ENCODE data around the gene MAP4K2. TPM values are rescaled to one million over a fixed set of nuclear protein-coding genes. Genes with fewer than 3 reads are reported as not detected.

Gene MAP4K2
- total and polyA plus RNA-seq, 7 experiments from 2014 or later = 40.7 to 130 (median 76.1) TPM

GRCh38 chr11:64805481-64805880, 2.5 kb upstream of the MAP4K2 start:
- peaks cover 0 to 49% (median 5%) of the 10 kb centered on the region in 3 experiments for H3K36me3 ChIP-seq (ENCODE audit: control insufficient read depth in 2 of 3, insufficient read depth in 3 of 3, low read length in 3 of 3)
- peak overlapping the region in 2 of 9 donors; percentile 12 to 36 for H3K27ac Mint-ChIP-seq
- H3K4me3 Mint-ChIP-seq = peak overlapping the region in 3 of 10 donors; percentile 7 to 25 (median 12)
- no peaks in the 10 kb centered on the region for H3K9me3 ChIP-seq (ENCODE audit: control insufficient read depth in 2 of 3, low read length in 3 of 3)
- no peaks in the 10 kb centered on the region for H3K9me3 Mint-ChIP-seq
- no peaks in the 10 kb centered on the region for H3K27me3 ChIP-seq (ENCODE audit: control insufficient read depth in 2 of 2, insufficient read depth in 2 of 2, low read length in 2 of 2)
- peaks cover 4 to 17% (median 6%) of the 10 kb centered on the region in 5 donors for H3K36me3 Mint-ChIP-seq
- CTCF ChIA-PET = interaction anchor here (1.5 kb wide), 1 partner anchor 12 kb away, joined by 4 read pairs; no protein-coding TSS in a partner anchor
- H3K27me3 Mint-ChIP-seq = no peaks in the 10 kb centered on the region
- H3K4me1 Mint-ChIP-seq = peaks cover 34 to 48% (median 36%) of the 10 kb centered on the region in 7 donors
- ATAC-seq (no peak), DNase-seq (no peak)
- H3K27ac ChIP-seq (ENCODE audit: low read depth, low read length) = no peak overlapping the region
- H3K4me1 ChIP-seq (ENCODE audit: control insufficient read depth in 2 of 2, insufficient read depth in 2 of 2, low read length in 2 of 2) = peaks cover 16 to 31% of the 10 kb centered on the region in 2 donors
- POLR2A ChIA-PET = interaction anchor here (0.6 to 12.0 kb wide), 2 partner anchors 19 to 29 kb away, joined by 3 to 125 read pairs; partner anchors contain the start of gene SF1
- H3K4me3 ChIP-seq (ENCODE audit: low read length) = no peak overlapping the region
- intact Hi-C loops (cut with micrococcal nuclease) = no loop called here

- Mint-ChIP-seq H3K27me3 (no peaks in the 10 kb centered on the region), H3K9me3 (no peaks in the 10 kb centered on the region), H3K27ac (peak overlapping the region in 7 of 9 donors; percentile 82 to 97 (median 95)), H3K4me1 (peaks cover 27 to 44% (median 34%) of the 10 kb centered on the region in 7 donors), H3K36me3 (peaks cover 5 to 18% (median 6%) of the 10 kb centered on the region in 5 donors), H3K4me3 (peak overlapping the region; percentile 85 to 92 (median 88))
- DNase-seq = no peak
- peak overlapping the region; percentile 98 for H3K27ac ChIP-seq (ENCODE audit: low read depth, low read length)
- H3K9me3 ChIP-seq (ENCODE audit: control insufficient read depth in 2 of 3, low read length in 3 of 3) = no peaks in the 10 kb centered on the region
- no peaks in the 10 kb centered on the region for H3K27me3 ChIP-seq (ENCODE audit: control insufficient read depth in 2 of 2, insufficient read depth in 2 of 2, low read length in 2 of 2)
- no peak for ATAC-seq
- ChIA-PET POLR2A (interaction anchor here (0.6 to 12.0 kb wide), 9 partner anchors 16 to 565 kb away, joined by 3 to 125 read pairs (median 4); partner anchors contain the start of genes RASGRP2 and SF1), CTCF (interaction anchor here (1.5 kb wide), 1 partner anchor 11 kb away, joined by 4 read pairs; no protein-coding TSS in a partner anchor)
- intact Hi-C loops (cut with micrococcal nuclease) = loop anchor here in 1 of 2 donors (5.0 kb wide), 1 partner anchor 73 kb away; the partner anchor contains the start of gene EHD1
- no peak overlapping the region for H3K4me3 ChIP-seq (ENCODE audit: low read length)
- H3K36me3 ChIP-seq (ENCODE audit: control insufficient read depth in 2 of 3, insufficient read depth in 3 of 3, low read length in 3 of 3) = peaks cover 0 to 54% (median 5%) of the 10 kb centered on the region in 3 experiments
- H3K4me1 ChIP-seq (ENCODE audit: control insufficient read depth in 2 of 2, insufficient read depth in 2 of 2, low read length in 2 of 2) = peaks cover 14 to 31% of the 10 kb centered on the region in 2 donors
These were observed 1.6 kb upstream of the MAP4K2 start for GRCh38 chr11:64804346-64805210.

GRCh38 chr11:64803846-64804345, 882 bp upstream of the MAP4K2 start:
- H3K9me3 ChIP-seq (ENCODE audit: control insufficient read depth in 2 of 3, low read length in 3 of 3) = no peaks in the 10 kb centered on the region
- peaks cover 25 to 41% (median 31%) of the 10 kb centered on the region in 7 donors for H3K4me1 Mint-ChIP-seq
- POLR2A ChIA-PET = interaction anchor here (0.6 to 12.0 kb wide), 14 partner anchors 10 to 566 kb away, joined by 3 to 125 read pairs (median 4); partner anchors contain the start of genes RASGRP2 and SF1
- intact Hi-C loops (cut with micrococcal nuclease) = loop anchor here (1.0 to 5.0 kb wide), 7 partner anchors 25 to 313 kb away; partner anchors contain the start of genes EHD1 (in 1 of the 2), SF1 (in 1 of the 2) and ZNHIT2 (in 1 of the 2)
- peak overlapping the region; percentile 82 to 97 (median 95) for H3K27ac Mint-ChIP-seq
- peak overlapping the region; percentile 85 to 92 (median 88) for H3K4me3 Mint-ChIP-seq
- no peaks in the 10 kb centered on the region for H3K27me3 ChIP-seq (ENCODE audit: control insufficient read depth in 2 of 2, insufficient read depth in 2 of 2, low read length in 2 of 2)
- peaks cover 0 to 61% (median 5%) of the 10 kb centered on the region in 3 experiments for H3K36me3 ChIP-seq (ENCODE audit: control insufficient read depth in 2 of 3, insufficient read depth in 3 of 3, low read length in 3 of 3)
- H3K36me3 Mint-ChIP-seq = peaks cover 5 to 21% (median 7%) of the 10 kb centered on the region in 5 donors
- DNase-seq (no peak), ATAC-seq (no peak)
- H3K4me3 ChIP-seq (ENCODE audit: low read length) = peak overlapping the region; percentile 91
- CTCF ChIA-PET = interaction anchor here (1.1 kb wide), 1 partner anchor 29 kb away, joined by 3 read pairs; no protein-coding TSS in a partner anchor
- H3K4me1 ChIP-seq (ENCODE audit: control insufficient read depth in 2 of 2, insufficient read depth in 2 of 2, low read length in 2 of 2) = peaks cover 9 to 24% of the 10 kb centered on the region in 2 donors
- H3K9me3 Mint-ChIP-seq = no peaks in the 10 kb centered on the region
- H3K27ac ChIP-seq (ENCODE audit: low read depth, low read length) = peak overlapping the region; percentile 98
- H3K27me3 Mint-ChIP-seq = no peaks in the 10 kb centered on the region

GRCh38 chr11:64802370-64803157, 450 bp downstream of the MAP4K2 start:
- DNase-seq (peak in 2 of 9 donors; percentile 17 to 44), ATAC-seq (peak; percentile 12)
- Histone ChIP-seq H3K4me3 (ENCODE audit: low read length) (peak overlapping the region; percentile 63), H3K27me3 (ENCODE audit: control insufficient read depth in 2 of 2, insufficient read depth in 2 of 2, low read length in 2 of 2) (no peaks in the 10 kb centered on the region), H3K27ac (ENCODE audit: low read depth, low read length) (peak overlapping the region; percentile 76), H3K9me3 (ENCODE audit: control insufficient read depth in 2 of 3, low read length in 3 of 3) (no peaks in the 10 kb centered on the region), H3K4me1 (ENCODE audit: control insufficient read depth in 2 of 2, insufficient read depth in 2 of 2, low read length in 2 of 2) (peaks cover 9 to 23% of the 10 kb centered on the region in 2 donors), H3K36me3 (ENCODE audit: control insufficient read depth in 2 of 3, insufficient read depth in 3 of 3, low read length in 3 of 3) (peaks cover 0 to 71% (median 5%) of the 10 kb centered on the region in 3 experiments)
- intact Hi-C loops (cut with micrococcal nuclease) = loop anchor here (1.0 to 5.0 kb wide), 8 partner anchors 8 to 315 kb away; partner anchors contain the start of genes EHD1 (in 1 of the 2), MEN1 (in 1 of the 2), SF1 (in 1 of the 2) and ZNHIT2 (in 1 of the 2)
- peak overlapping the region; percentile 28 to 94 (median 81) for H3K27ac Mint-ChIP-seq
- H3K36me3 Mint-ChIP-seq = peaks cover 5 to 18% (median 9%) of the 10 kb centered on the region in 5 donors
- ChIA-PET CTCF (interaction anchor here (0.6 to 1.7 kb wide), 10 partner anchors 11 to 76 kb away, joined by 3 to 6 read pairs (median 3); partner anchors contain the start of genes CDC42BPG and RASGRP2), POLR2A (interaction anchor here (0.9 to 12.0 kb wide), 17 partner anchors 8 to 1962 kb away, joined by 3 to 125 read pairs (median 6); partner anchors contain the start of genes CDC42BPG, RASGRP2 and SF1)
- peak overlapping the region; percentile 70 to 89 (median 81) for H3K4me3 Mint-ChIP-seq
- no peaks in the 10 kb centered on the region for H3K9me3 Mint-ChIP-seq
- peaks cover 23 to 39% (median 28%) of the 10 kb centered on the region in 7 donors for H3K4me1 Mint-ChIP-seq
- no peaks in the 10 kb centered on the region for H3K27me3 Mint-ChIP-seq

GRCh38 chr11:64801561-64802369, 1.2 kb downstream of the MAP4K2 start:
- intact Hi-C loops (cut with micrococcal nuclease) = loop anchor here in 1 of 2 donors (1.0 to 5.0 kb wide), 3 partner anchors 9 to 211 kb away; partner anchors contain the start of genes EHD1 and MEN1
- H3K27ac ChIP-seq (ENCODE audit: low read depth, low read length) = peak overlapping the region; percentile 76
- peak overlapping the region; percentile 63 for H3K4me3 ChIP-seq (ENCODE audit: low read length)
- H3K4me1 ChIP-seq (ENCODE audit: control insufficient read depth in 2 of 2, insufficient read depth in 2 of 2, low read length in 2 of 2) = peaks cover 9 to 23% of the 10 kb centered on the region in 2 donors
- H3K9me3 Mint-ChIP-seq = no peaks in the 10 kb centered on the region
- peaks cover 18 to 35% (median 28%) of the 10 kb centered on the region in 7 donors for H3K4me1 Mint-ChIP-seq
- H3K9me3 ChIP-seq (ENCODE audit: control insufficient read depth in 2 of 3, low read length in 3 of 3) = no peaks in the 10 kb centered on the region
- CTCF ChIA-PET = interaction anchor here (0.6 to 1.7 kb wide), 10 partner anchors 10 to 92 kb away, joined by 3 to 6 read pairs (median 3); partner anchors contain the start of genes CDC42BPG and RASGRP2
- ATAC-seq (no peak), DNase-seq (no peak)
- H3K36me3 Mint-ChIP-seq = peaks cover 2 to 15% (median 8%) of the 10 kb centered on the region in 5 donors
- H3K36me3 ChIP-seq (ENCODE audit: control insufficient read depth in 2 of 3, insufficient read depth in 3 of 3, low read length in 3 of 3) = peaks cover 0 to 71% (median 0%) of the 10 kb centered on the region in 3 experiments
- peak overlapping the region; percentile 70 to 89 (median 81) for H3K4me3 Mint-ChIP-seq
- H3K27ac Mint-ChIP-seq = peak overlapping the region in 8 of 9 donors; percentile 66 to 94 (median 82)
- H3K27me3 Mint-ChIP-seq = no peaks in the 10 kb centered on the region
- H3K27me3 ChIP-seq (ENCODE audit: control insufficient read depth in 2 of 2, insufficient read depth in 2 of 2, low read length in 2 of 2) = no peaks in the 10 kb centered on the region
- POLR2A ChIA-PET = interaction anchor here (0.9 to 12.0 kb wide), 16 partner anchors 9 to 1961 kb away, joined by 3 to 125 read pairs (median 5); partner anchors contain the start of genes CDC42BPG, RASGRP2 and SF1

Measured in naive thymus-derived CD4-positive, alpha-beta T cell (primary cell).